ENCODE data around the gene FOXM1.

DNA sequence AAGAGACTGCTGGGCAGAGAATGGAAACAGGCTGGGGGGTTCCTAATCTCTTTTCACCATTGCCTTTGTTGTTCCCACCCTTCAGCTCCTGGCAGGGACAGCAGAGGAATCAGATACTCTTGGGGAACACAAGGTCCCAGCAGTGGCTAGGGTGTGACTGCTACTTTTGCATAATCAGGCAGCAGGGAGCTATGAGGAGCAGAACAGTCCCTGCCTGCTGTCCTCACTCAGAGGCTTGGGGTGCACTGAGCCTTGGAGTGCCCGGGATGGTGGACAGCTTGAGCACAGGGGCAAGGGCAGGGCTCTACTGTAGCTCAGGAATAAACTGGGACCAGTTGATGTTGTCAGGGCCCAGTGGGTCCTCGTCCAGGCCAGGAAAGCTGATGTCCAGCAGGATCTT, 18.6 kb downstream of the FOXM1 start:
- TF ChIP-seq NFRKB (IDR thresholded peaks at IDR 0.05) (no peak), PKNOX1 (IDR thresholded peaks at IDR 0.05) (no peak), SP1 (IDR thresholded peaks at IDR 0.05) (no peak), FOXM1 (IDR thresholded peaks at IDR 0.05; ENCODE audit: borderline replicate concordance) (no peak), SUZ12 (IDR thresholded peaks at IDR 0.05) (no peak), FOXA1 (IDR thresholded peaks at IDR 0.05) (no peak), ELF4 (IDR thresholded peaks at IDR 0.05) (no peak)
